Upper lobe of left lung (tissue), 6 donors: ENCODE data around the gene TANGO2. TPM values are rescaled to one million over a fixed set of nuclear protein-coding genes. Genes with fewer than 3 reads are reported as not detected.

Source experiments
- ATAC-seq, 2 donors: fragments of 200-7000 bp; cut with Tn5 transposase; one replicate each; pipeline ENCODE4 v1.9.1; 2022; ENCODE audit warnings: mild to moderate bottlenecking in 2 of 2, moderate library complexity in 2 of 2; ENCODE audit not compliant: low FRiP score in 2 of 2
- DNase-seq, 2 donors: peaks; one replicate each; pipeline ENCODE4 v3.0.0-alpha.2; 2019 to 2020
- H3K27ac ChIP-seq, 4 donors: fragments of 200-600 bp; sonication (generic); one replicate each; pipeline ENCODE4 v1.5.1; 2016 to 2019
- H3K27me3 ChIP-seq, 4 donors: fragments of 200-600 bp; sonication (generic); one replicate each; pipeline ENCODE4 v1.5.1; 2017 to 2019
- H3K36me3 ChIP-seq, 4 donors: fragments of 200-600 bp; sonication (generic); one replicate each; pipeline ENCODE4 v1.5.1; 2016 to 2019
- H3K4me1 ChIP-seq, 4 donors: fragments of 200-600 bp; sonication (generic); one replicate each; pipeline ENCODE4 v1.5.1; 2018 to 2019
- H3K4me3 ChIP-seq, 4 donors: fragments of 200-600 bp; sonication (generic); one replicate each; pipeline ENCODE4 v1.5.1; 2017 to 2019; ENCODE audit warnings: mild to moderate bottlenecking in 2 of 4, moderate library complexity in 1 of 4
- H3K9me3 ChIP-seq, 4 donors: fragments of 200-600 bp; sonication (generic); one replicate each; pipeline ENCODE4 v1.5.1; 2018 to 2019
- CTCF ChIP-seq, 6 experiments: fragments of 450-650 bp in 4 of 6; fragments of 200-600 bp in 2 of 6; sonication (generic) in 2 of 6; IDR thresholded peaks; one replicate each; pipeline ENCODE4 v1.5.1; 2016 to 2019; ENCODE audit warnings: antibody characterized with exemption in 6 of 6
- EP300 ChIP-seq, 4 donors: sonication (generic); formaldehyde crosslinking; IDR thresholded peaks; one replicate each; pipeline ENCODE4 v1.5.1; 2017; ENCODE audit warnings: antibody characterized with exemption in 4 of 4, control low read depth in 2 of 4
- POLR2A ChIP-seq, 4 donors: fragments of 450-650 bp; IDR thresholded peaks; one replicate each; pipeline ENCODE4 v1.5.1; 2016 to 2017; ENCODE audit warnings: antibody characterized with exemption in 4 of 4, mild to moderate bottlenecking in 2 of 4
- POLR2AphosphoS5 ChIP-seq, 2 donors: sonication (generic); formaldehyde crosslinking; IDR thresholded peaks; one replicate each; pipeline ENCODE4 v1.5.1; 2017; ENCODE audit warnings: antibody characterized with exemption in 2 of 2
- WGBS, 2 donors: methylation state at CpG; one replicate each; pipeline ENCODE4 v1.1.5; 2017 to 2018; 5-methylcytosine and 5-hydroxymethylcytosine counted together
- total RNA-seq, 6 donors: library from RNA; depleted of rRNA in 4 of 6; stranded (reverse); fragments of >200 nt in 4 of 6; gene quantifications; one replicate each; pipeline versions ENCODE4 v1.1.0 to v1.2.1, GENCODE V29; 2016 to 2021
- donor health status: DM: no; HTN: no; CAD: no; lungs with moderate emphysema.
- donor health status: DM: no; HTN: yes; CAD: no; lungs with severe emphysema.

The TANGO2 gene
- 10 to 100 TPM; 33.9 to 94.3 (median 55.0) TPM for total RNA-seq

GRCh38 chr22:20020533-20021195 lies at the start of gene TANGO2:
Gene TANGO2 (plus strand): TSS chr22:20021110. CDS start chr22:20036799, 15,689 bp downstream.
- no peaks in the 10 kb centered on the region for H3K9me3 ChIP-seq
- H3K36me3 ChIP-seq = peaks cover 0 to 3% (median 0%) of the 10 kb centered on the region in 4 donors
- H3K4me1 ChIP-seq = peaks cover 19 to 59% (median 37%) of the 10 kb centered on the region in 4 donors
- peak in 3 of 6 experiments; percentile 4 to 42 (median 21) for TF ChIP-seq CTCF (IDR thresholded peaks at IDR 0.05)
- TF ChIP-seq EP300 (IDR thresholded peaks at IDR 0.05) = no peak
- peak; percentile 57 to 75 for TF ChIP-seq POLR2AphosphoS5 (IDR thresholded peaks at IDR 0.05)
- TF ChIP-seq POLR2A (IDR thresholded peaks at IDR 0.05) = peak in 3 of 4 donors; percentile 89 to 98 (median 95)
- peak within 1 kb of the TSS; percentile 70 to 94 (median 84) for H3K4me3 ChIP-seq
- H3K27ac ChIP-seq = peak within 1 kb of the TSS; percentile 84 to 94 (median 90)
- WGBS, 2 donors = 0 to 2% methylated on average over 8 to 21 of the region's 61 CpGs
- ATAC-seq (peak; percentile 93 to 96), DNase-seq (peak; percentile 93 to 99)
- peaks cover 0 to 4% (median 0%) of the 10 kb centered on the region in 4 donors for H3K27me3 ChIP-seq

DNA sequence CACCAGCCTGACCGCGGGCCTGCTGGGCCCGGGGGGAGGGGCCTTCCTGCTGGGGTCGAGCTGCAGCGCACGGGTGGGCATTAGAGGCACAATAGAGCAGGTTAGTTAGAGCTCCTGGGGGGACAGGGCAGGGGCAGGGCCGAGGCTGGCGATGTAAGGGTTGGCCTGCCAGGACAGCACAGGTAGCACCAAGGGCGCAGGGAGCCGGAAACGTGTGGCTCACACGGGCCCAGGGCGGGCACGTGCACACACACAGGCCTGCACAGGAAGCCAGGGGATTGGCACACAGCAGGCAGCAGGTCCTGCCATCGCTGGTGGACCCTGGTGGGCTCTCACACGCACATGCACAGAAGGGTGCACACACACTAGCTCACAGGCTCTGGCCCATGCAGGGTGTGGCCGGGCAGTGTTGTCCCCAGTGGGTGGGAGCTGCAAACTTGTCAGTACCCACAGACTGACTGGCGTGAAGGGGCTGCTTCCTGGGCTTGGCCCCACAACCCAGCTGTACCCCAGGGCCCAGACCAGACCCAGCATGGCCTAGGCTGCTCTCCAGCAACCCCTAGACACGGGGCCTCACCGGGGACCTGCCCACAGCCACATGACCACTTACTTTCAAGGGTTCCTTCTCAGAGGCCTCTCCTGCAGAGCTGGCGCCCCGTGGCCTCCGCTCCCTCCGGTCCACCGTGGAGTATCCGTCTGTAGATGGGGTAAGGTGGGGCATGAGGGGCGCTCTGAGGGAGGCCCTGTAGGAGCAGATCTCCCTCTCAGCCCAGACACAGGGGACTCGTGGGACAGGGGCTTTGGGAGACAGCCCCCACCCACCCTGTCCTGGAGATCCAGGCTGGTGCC lies 49.4 kb upstream of the TANGO2 start:
- H3K9me3 ChIP-seq = no peaks in the 10 kb centered on the region
- TF ChIP-seq CTCF (IDR thresholded peaks at IDR 0.05) = no peak
- peak in 1 of 4 donors; percentile 8 for TF ChIP-seq POLR2A (IDR thresholded peaks at IDR 0.05)
- H3K27ac ChIP-seq = peak overlapping the region in 3 of 4 donors; percentile 2 to 33 (median 3)
- ATAC-seq = peak in 1 of 2 donors; percentile 61
- no peaks in the 10 kb centered on the region for H3K27me3 ChIP-seq
- H3K4me3 ChIP-seq = no peak overlapping the region
- peaks cover 5 to 65% (median 28%) of the 10 kb centered on the region in 4 donors for H3K36me3 ChIP-seq
- DNase-seq = peak; percentile 75 to 80
- peaks cover 16 to 30% (median 24%) of the 10 kb centered on the region in 4 donors for H3K4me1 ChIP-seq
- 44 to 57% methylated on average over 19 to 27 of the region's 28 CpGs for WGBS, 2 donors

- Histone ChIP-seq H3K4me1 (peaks cover 16 to 30% (median 24%) of the 10 kb centered on the region in 4 donors), H3K27ac (peak overlapping the region in 2 of 4 donors; percentile 3 to 33), H3K4me3 (no peak overlapping the region), H3K9me3 (no peaks in the 10 kb centered on the region), H3K36me3 (peaks cover 5 to 58% (median 25%) of the 10 kb centered on the region in 4 donors), H3K27me3 (no peaks in the 10 kb centered on the region)
- 71 to 87% methylated on average over 9 of the region's 9 CpGs for WGBS, 2 donors
- TF ChIP-seq CTCF (IDR thresholded peaks at IDR 0.05) = no peak
- no peak for TF ChIP-seq POLR2A (IDR thresholded peaks at IDR 0.05)
- no peak for TF ChIP-seq POLR2AphosphoS5 (IDR thresholded peaks at IDR 0.05)
- TF ChIP-seq EP300 (IDR thresholded peaks at IDR 0.05) = no peak
- DNase-seq = peak in 1 of 2 donors; percentile 36
- ATAC-seq = no peak
These were observed 48.7 kb upstream of the TANGO2 start for GRCh38 chr22:19972251-19972650.

DNA sequence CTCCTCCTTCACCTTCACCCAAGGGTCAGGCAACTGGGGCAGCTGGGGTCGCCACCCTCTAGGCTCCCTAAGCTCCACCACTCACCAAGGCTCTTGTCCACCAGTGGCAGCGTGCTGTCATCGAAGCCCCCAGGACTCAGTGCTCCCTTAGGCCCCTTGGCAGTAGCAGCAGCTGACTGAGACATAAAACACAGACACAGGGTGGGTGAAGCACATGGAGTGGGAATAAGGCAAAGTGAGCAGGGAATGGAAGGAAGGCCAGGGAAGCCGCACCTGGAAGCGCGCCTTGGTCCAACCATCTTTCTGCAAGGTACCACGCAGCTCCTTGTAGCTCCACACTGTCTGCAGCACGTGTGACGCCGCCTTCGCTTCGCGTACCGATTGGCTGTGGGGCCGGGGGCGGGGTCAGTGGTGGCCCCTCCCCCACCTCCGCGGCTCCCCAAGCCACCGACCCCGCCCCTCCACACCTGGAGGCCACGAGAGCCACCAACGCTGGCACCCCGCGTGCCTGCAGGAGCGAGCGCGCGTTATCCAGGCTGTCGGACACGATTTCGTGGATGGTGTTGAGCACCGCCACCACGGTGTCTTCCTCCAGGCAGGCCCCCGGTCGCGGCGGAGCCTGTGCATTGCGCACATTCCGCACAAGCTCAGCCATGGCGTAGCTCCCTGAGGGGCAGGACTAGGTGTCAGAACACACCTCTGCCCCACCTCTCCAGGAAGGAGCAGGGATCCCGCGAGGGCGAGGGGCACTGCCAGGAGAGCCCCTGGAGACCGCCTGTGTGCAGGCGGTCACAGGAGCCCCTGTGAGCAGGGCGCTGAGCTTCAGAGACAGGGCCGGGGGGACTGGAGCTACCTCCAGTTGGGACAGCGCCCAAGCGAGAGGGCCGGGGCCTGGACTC lies 48.0 kb upstream of the TANGO2 start:
- 93% methylated on average over 12 to 48 of the region's 50 CpGs for WGBS, 2 donors
- TF ChIP-seq POLR2A (IDR thresholded peaks at IDR 0.05) = no peak
- no peak for TF ChIP-seq CTCF (IDR thresholded peaks at IDR 0.05)
- H3K36me3 ChIP-seq = peaks cover 5 to 51% (median 23%) of the 10 kb centered on the region in 4 donors
- ATAC-seq (no peak), DNase-seq (peak in 1 of 2 donors; percentile 84)
- no peak overlapping the region for H3K4me3 ChIP-seq
- no peak overlapping the region for H3K27ac ChIP-seq
- H3K27me3 ChIP-seq = no peaks in the 10 kb centered on the region
- no peaks in the 10 kb centered on the region for H3K9me3 ChIP-seq
- H3K4me1 ChIP-seq = peaks cover 16 to 30% (median 24%) of the 10 kb centered on the region in 4 donors
